Measurements from ENCODE around the gene GLUL.

GLUL gene

DNA sequence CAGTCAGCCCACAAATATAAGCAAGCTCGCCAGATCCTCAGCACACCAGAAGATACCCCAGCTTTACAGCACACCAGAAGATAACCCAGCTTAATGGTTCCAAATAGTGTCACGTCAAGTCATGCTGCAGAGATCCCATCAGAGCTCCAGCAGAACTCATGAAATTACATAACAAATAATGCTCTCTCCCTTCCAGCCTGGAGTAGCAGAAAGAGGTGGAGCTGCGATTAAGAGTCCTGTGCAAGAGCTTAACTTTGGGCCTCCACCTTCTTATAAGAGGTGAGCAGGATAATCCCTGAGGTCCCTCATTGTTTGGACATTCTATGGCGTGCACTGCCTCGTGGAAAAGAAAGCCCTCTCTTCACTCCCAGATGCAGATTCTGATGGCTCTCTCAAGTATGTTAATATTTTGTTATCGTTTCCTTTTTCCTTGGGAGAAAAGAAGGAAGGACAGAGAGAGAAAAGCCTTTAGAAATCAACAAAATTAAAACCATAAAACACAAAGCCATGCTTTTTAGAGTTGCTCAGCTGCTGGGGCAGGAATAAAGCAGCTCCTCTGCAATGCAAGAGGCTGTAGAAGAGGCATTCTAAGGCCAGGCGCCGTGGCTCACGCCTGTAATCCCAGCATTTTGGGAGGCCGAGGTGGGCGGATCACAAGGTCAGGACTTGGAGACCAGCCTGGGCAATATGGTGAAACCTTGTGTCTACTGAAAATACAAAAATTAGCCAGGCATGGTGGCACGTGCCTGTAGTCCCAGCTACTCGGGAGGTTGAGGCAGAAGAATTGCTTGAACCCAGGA is 59.1 kb downstream of the GLUL start:
- no peak overlapping the region for H3K27ac ChIP-seq
- TF ChIP-seq ZFX (IDR thresholded peaks at IDR 0.05): no peak
- TF ChIP-seq, protein P1, sequence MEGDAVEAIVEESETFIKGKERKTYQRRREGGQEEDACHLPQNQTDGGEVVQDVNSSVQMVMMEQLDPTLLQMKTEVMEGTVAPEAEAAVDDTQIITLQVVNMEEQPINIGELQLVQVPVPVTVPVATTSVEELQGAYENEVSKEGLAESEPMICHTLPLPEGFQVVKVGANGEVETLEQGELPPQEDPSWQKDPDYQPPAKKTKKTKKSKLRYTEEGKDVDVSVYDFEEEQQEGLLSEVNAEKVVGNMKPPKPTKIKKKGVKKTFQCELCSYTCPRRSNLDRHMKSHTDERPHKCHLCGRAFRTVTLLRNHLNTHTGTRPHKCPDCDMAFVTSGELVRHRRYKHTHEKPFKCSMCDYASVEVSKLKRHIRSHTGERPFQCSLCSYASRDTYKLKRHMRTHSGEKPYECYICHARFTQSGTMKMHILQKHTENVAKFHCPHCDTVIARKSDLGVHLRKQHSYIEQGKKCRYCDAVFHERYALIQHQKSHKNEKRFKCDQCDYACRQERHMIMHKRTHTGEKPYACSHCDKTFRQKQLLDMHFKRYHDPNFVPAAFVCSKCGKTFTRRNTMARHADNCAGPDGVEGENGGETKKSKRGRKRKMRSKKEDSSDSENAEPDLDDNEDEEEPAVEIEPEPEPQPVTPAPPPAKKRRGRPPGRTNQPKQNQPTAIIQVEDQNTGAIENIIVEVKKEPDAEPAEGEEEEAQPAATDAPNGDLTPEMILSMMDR (conservative IDR thresholded peaks at IDR 0.05): no peak
